ENCODE results near the gene TAS1R1. TPM values are rescaled to one million over a fixed set of nuclear protein-coding genes. Genes with fewer than 3 reads are reported as not detected.
A peak's percentile ranks its signal among the peaks of the same experiment; 100 is the strongest.

TAS1R1 gene
- total and polyA plus RNA-seq, 12 donors: not detected

DNA sequence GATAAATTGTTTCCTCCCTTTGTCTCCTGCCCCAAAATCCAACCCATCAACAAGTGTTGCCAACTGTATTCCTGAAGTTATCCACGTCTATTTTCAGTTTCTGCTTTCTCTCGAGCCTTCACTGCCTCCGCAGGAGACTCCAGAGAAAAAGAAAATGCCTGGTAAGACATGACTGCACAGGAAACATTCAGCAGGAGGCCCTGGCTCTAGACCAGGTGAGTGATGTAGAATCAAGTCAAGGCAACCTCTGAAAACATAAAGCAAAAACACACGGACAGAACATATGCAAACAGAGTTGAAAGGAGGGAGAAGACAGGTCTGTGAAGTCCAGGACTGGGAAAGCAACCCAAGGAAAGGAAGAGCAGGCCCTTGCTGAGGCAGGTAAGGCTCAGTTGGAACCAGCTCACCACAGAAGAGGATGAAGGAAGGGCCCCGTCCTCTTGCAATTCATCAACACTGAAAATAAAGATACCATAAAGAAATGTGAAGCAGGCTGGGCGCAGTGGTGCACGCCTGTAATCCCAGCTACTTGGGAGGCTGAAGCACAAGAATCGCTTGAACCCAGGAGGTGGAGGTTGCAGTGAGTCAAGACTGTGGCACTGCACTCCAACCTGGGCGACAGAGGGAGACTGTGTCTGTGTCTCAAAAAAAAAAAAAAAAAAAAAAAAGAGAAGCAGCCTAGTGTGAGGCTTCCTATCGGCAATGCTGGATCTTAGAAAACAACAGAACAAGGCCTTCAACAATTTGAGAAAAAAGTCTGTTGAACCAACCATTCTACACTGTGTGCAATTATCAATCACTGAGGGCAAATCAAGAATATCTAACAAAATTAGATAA lies 9.6 kb upstream of the TAS1R1 start:
- peak overlapping the region in 8 of 10 donors; percentile 4 to 86 (median 64) for H3K27ac ChIP-seq

DNA sequence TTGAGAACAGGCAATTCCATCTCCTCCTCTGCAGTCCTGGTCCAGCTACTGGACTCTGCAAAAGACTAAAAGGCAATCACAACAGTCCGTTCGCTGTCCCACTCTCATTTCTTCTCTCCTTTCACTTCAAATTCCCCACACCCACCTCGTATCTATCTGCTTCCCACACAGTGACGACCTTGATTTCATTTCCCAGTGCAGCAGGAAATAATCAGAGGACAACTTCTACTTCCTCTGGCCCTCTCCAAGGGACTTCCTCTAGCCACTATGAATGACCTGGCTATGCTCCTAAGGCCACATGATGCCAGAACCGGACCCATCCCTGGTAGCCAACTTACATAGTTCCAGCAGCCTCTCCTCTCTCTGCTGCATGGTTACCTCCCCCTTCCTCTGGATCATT lies 8.8 kb upstream of the TAS1R1 start:
- DNase-seq (peak in 1 of 2 donors; percentile 15), ATAC-seq (peak in 7 of 8 donors; percentile 56 to 89 (median 79))
- H3K4me1 ChIP-seq: peaks cover 0 to 30% (median 16%) of the 10 kb centered on the region in 9 donors
- peaks cover 0 to 99% (median 38%) of the 10 kb centered on the region in 9 donors for H3K36me3 ChIP-seq
- TF ChIP-seq, protein P1, sequence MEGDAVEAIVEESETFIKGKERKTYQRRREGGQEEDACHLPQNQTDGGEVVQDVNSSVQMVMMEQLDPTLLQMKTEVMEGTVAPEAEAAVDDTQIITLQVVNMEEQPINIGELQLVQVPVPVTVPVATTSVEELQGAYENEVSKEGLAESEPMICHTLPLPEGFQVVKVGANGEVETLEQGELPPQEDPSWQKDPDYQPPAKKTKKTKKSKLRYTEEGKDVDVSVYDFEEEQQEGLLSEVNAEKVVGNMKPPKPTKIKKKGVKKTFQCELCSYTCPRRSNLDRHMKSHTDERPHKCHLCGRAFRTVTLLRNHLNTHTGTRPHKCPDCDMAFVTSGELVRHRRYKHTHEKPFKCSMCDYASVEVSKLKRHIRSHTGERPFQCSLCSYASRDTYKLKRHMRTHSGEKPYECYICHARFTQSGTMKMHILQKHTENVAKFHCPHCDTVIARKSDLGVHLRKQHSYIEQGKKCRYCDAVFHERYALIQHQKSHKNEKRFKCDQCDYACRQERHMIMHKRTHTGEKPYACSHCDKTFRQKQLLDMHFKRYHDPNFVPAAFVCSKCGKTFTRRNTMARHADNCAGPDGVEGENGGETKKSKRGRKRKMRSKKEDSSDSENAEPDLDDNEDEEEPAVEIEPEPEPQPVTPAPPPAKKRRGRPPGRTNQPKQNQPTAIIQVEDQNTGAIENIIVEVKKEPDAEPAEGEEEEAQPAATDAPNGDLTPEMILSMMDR (IDR thresholded peaks at IDR 0.05): no peak
- H3K27me3 ChIP-seq: no peaks in the 10 kb centered on the region
- WGBS, 2 donors: 58 to 63% methylated on average over 5 of the region's 5 CpGs
- H3K27ac ChIP-seq: peak overlapping the region in 9 of 10 donors; percentile 30 to 86 (median 64)
- no peak overlapping the region for H3K4me3 ChIP-seq
- intact Hi-C loops (cut with DNase I): loop anchor here in 1 of 10 donors (5.0 kb wide), 1 partner anchor 59 kb away; no protein-coding TSS in a partner anchor
- no peaks in the 10 kb centered on the region for H3K9me3 ChIP-seq

More for the DNA sequence above, 9.6 kb upstream of the TAS1R1 start:
- TF ChIP-seq, protein P1 (IDR thresholded peaks at IDR 0.05): no peak
- no peak overlapping the region for H3K4me3 ChIP-seq
- no peaks in the 10 kb centered on the region for H3K27me3 ChIP-seq
- ATAC-seq (peak in 3 of 8 donors; percentile 32 to 60 (median 52)), DNase-seq (no peak)
- H3K9me3 ChIP-seq: no peaks in the 10 kb centered on the region
- WGBS, 2 donors: 57 to 66% methylated on average over 10 of the region's 10 CpGs
- H3K36me3 ChIP-seq: peaks cover 0 to 100% (median 38%) of the 10 kb centered on the region in 9 donors
- intact Hi-C loops (cut with DNase I): loop anchor here in 1 of 10 donors (5.0 kb wide), 1 partner anchor 58 kb away; no protein-coding TSS in a partner anchor
- H3K4me1 ChIP-seq: peaks cover 0 to 30% (median 16%) of the 10 kb centered on the region in 9 donors

DNA sequence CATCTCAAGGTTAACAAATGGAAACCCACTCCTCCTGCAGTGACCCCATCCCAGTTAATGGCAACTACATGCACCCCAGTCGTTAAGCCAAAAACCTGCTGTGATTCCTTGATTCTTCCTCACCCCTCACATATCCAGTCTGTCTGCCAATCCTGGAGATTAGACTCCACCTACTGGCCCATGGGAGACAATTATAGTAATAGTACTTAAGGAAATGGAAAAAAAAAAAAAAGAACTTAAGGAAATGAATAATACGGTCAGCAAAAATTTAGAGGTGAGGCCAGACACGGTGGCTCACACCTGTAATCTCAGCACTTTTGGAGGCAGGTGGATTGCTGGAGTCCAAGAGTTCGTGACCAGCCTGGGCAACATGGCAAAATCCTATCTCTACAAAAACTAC lies 7.8 kb upstream of the TAS1R1 start:
- no peak for DNase-seq
- 60 to 69% methylated on average over 4 of the region's 4 CpGs for WGBS, 2 donors
- intact Hi-C loops (cut with DNase I): loop anchor here in 1 of 10 donors (5.0 kb wide), 1 partner anchor 60 kb away; no protein-coding TSS in a partner anchor
- TF ChIP-seq, protein P1 (IDR thresholded peaks at IDR 0.05): peak in 3 of 9 donors; percentile 5 to 16 (median 11)
- Histone ChIP-seq H3K27me3 (no peaks in the 10 kb centered on the region), H3K4me3 (no peak overlapping the region), H3K27ac (peak overlapping the region in 5 of 10 donors; percentile 28 to 86 (median 63)), H3K9me3 (no peaks in the 10 kb centered on the region), H3K4me1 (peaks cover 0 to 30% (median 16%) of the 10 kb centered on the region in 9 donors), H3K36me3 (peaks cover 0 to 89% (median 38%) of the 10 kb centered on the region in 9 donors)
- ATAC-seq: peak in 2 of 8 donors; percentile 36 to 41
